Subcutaneous abdominal adipose tissue (tissue), 5 donors: ENCODE measurements around the gene SDS.

ENCODE experiments used
- H3K27ac ChIP-seq: one replicate; pipeline ENCODE4 v1.7.0; 2013; ENCODE audit warnings: low read depth, mild to moderate bottlenecking, inconsistent platforms, low read length, moderate library complexity
- H3K27me3 ChIP-seq, 5 donors: one replicate each; pipeline ENCODE4 v1.7.0; 2013; ENCODE audit warnings: low read length in 5 of 5, inconsistent platforms in 1 of 5; ENCODE audit not compliant: control insufficient read depth in 5 of 5, insufficient read depth in 4 of 5
- H3K36me3 ChIP-seq, 5 donors: one replicate each; pipeline ENCODE4 v1.7.0; 2013; ENCODE audit warnings: low read length in 5 of 5; ENCODE audit not compliant: control insufficient read depth in 5 of 5, insufficient read depth in 5 of 5
- H3K4me1 ChIP-seq, 5 donors: one replicate each; pipeline ENCODE4 v1.7.0; 2013; ENCODE audit warnings: low read length in 5 of 5, mild to moderate bottlenecking in 3 of 5, moderate library complexity in 1 of 5; ENCODE audit not compliant: control insufficient read depth in 5 of 5, insufficient read depth in 5 of 5
- H3K4me3 ChIP-seq, 5 donors: one replicate each; pipeline ENCODE4 v1.7.0; 2013; ENCODE audit warnings: low read length in 5 of 5, low read depth in 1 of 5
- H3K9ac ChIP-seq, 5 donors: one replicate each; pipeline ENCODE4 v1.7.0; 2013; ENCODE audit warnings: low read length in 5 of 5, mild to moderate bottlenecking in 4 of 5, moderate library complexity in 3 of 5
- H3K9me3 ChIP-seq, 5 donors: one replicate each; pipeline ENCODE4 v1.7.0; 2013; ENCODE audit warnings: low read length in 5 of 5; ENCODE audit not compliant: control insufficient read depth in 5 of 5
- donor health status: healthy.
- donor health status: healthy.
- donor health status: healthy.
- donor health status: healthy.
- donor health status: healthy.

The SDS gene

GRCh38 chr12:113427882-113428281, 24.2 kb upstream of the SDS start:
- Histone ChIP-seq H3K36me3 (no peaks in the 10 kb centered on the region), H3K27me3 (peaks cover 0 to 4% (median 0%) of the 10 kb centered on the region in 5 donors), H3K4me1 (peaks cover 0 to 9% (median 7%) of the 10 kb centered on the region in 5 donors), H3K4me3 (no peak overlapping the region), H3K9ac (no peak overlapping the region), H3K9me3 (no peaks in the 10 kb centered on the region), H3K27ac (no peak overlapping the region)

- Histone ChIP-seq H3K36me3 (no peaks in the 10 kb centered on the region), H3K27me3 (peaks cover 0 to 4% (median 0%) of the 10 kb centered on the region in 5 donors), H3K9ac (no peak overlapping the region), H3K4me1 (peaks cover 4 to 21% (median 16%) of the 10 kb centered on the region in 5 donors), H3K27ac (no peak overlapping the region), H3K4me3 (no peak overlapping the region), H3K9me3 (no peaks in the 10 kb centered on the region)
Measured at GRCh38 chr12:113425960-113426453, 22.3 kb upstream of the SDS start.

GRCh38 chr12:113424915-113425823, 21.5 kb upstream of the SDS start:
- no peak overlapping the region for H3K9ac ChIP-seq
- H3K9me3 ChIP-seq: no peaks in the 10 kb centered on the region
- no peak overlapping the region for H3K4me3 ChIP-seq
- H3K36me3 ChIP-seq: no peaks in the 10 kb centered on the region
- H3K27ac ChIP-seq: no peak overlapping the region
- peaks cover 0 to 4% (median 0%) of the 10 kb centered on the region in 5 donors for H3K27me3 ChIP-seq
- H3K4me1 ChIP-seq: peaks cover 4 to 21% (median 16%) of the 10 kb centered on the region in 5 donors

GRCh38 chr12:113424456-113424855, 20.8 kb upstream of the SDS start:
- no peak overlapping the region for H3K4me3 ChIP-seq
- H3K4me1 ChIP-seq: peaks cover 4 to 21% (median 16%) of the 10 kb centered on the region in 5 donors
- H3K9me3 ChIP-seq: no peaks in the 10 kb centered on the region
- peaks cover 0 to 4% (median 0%) of the 10 kb centered on the region in 5 donors for H3K27me3 ChIP-seq
- H3K9ac ChIP-seq: no peak overlapping the region
- no peaks in the 10 kb centered on the region for H3K36me3 ChIP-seq
- H3K27ac ChIP-seq: no peak overlapping the region

GRCh38 chr12:113422886-113423669, 19.4 kb upstream of the SDS start:
- Histone ChIP-seq H3K4me1 (peaks cover 4 to 29% (median 16%) of the 10 kb centered on the region in 5 donors), H3K27ac (peak overlapping the region; percentile 12), H3K9me3 (no peaks in the 10 kb centered on the region), H3K9ac (peak overlapping the region in 4 of 5 donors; percentile 60 to 81 (median 76)), H3K4me3 (peak overlapping the region; percentile 64 to 77 (median 70)), H3K27me3 (peaks cover 0 to 4% (median 0%) of the 10 kb centered on the region in 5 donors), H3K36me3 (no peaks in the 10 kb centered on the region)

- no peaks in the 10 kb centered on the region for H3K9me3 ChIP-seq
- peaks cover 4 to 34% (median 16%) of the 10 kb centered on the region in 5 donors for H3K4me1 ChIP-seq
- peak within 1 kb of the TSS; percentile 60 to 81 (median 73) for H3K9ac ChIP-seq
- peak within 1 kb of the TSS; percentile 12 for H3K27ac ChIP-seq
- no peaks in the 10 kb centered on the region for H3K36me3 ChIP-seq
- peak within 1 kb of the TSS; percentile 64 to 77 (median 70) for H3K4me3 ChIP-seq
- no peaks in the 10 kb centered on the region for H3K27me3 ChIP-seq
Measured at GRCh38 chr12:113422030-113422885, 18.6 kb upstream of the SDS start, which contains the start of gene SDSL. SDSL (plus strand) TSS chr12:113422380; CDS start chr12:113427983, 5,603 bp downstream.

- peaks cover 4 to 34% (median 16%) of the 10 kb centered on the region in 5 donors for H3K4me1 ChIP-seq
- no peaks in the 10 kb centered on the region for H3K36me3 ChIP-seq
- no peak overlapping the region for H3K27ac ChIP-seq
Measured at GRCh38 chr12:113420996-113421595, 17.4 kb upstream of the SDS start.

GRCh38 chr12:113418213-113418879, 14.7 kb upstream of the SDS start:
- Histone ChIP-seq H3K27ac (no peak overlapping the region), H3K36me3 (no peaks in the 10 kb centered on the region), H3K4me1 (peaks cover 6 to 34% (median 17%) of the 10 kb centered on the region in 5 donors), H3K9me3 (no peaks in the 10 kb centered on the region), H3K4me3 (no peak overlapping the region), H3K9ac (peak overlapping the region in 1 of 5 donors; percentile 50), H3K27me3 (no peaks in the 10 kb centered on the region)

More at GRCh38 chr12:113420996-113421595, 17.4 kb upstream of the SDS start:
- no peaks in the 10 kb centered on the region for H3K9me3 ChIP-seq
- no peak overlapping the region for H3K4me3 ChIP-seq
- H3K9ac ChIP-seq: no peak overlapping the region
- H3K27me3 ChIP-seq: no peaks in the 10 kb centered on the region
